Heart left ventricle (tissue), 16 donors: ENCODE results near the gene AFTPH. TPM values are rescaled to one million over a fixed set of nuclear protein-coding genes. Genes with fewer than 3 reads are reported as not detected.
"Not testable (repeated sequence)": the region's sequence is repeated elsewhere in the genome, so short reads cannot be mapped to it uniquely, and the experiment has no call there.

ENCODE experiments used
- ATAC-seq, 4 donors: fragments of 200-7000 bp; cut with Tn5 transposase; one replicate each; pipeline ENCODE4 v1.9.1; 2020 to 2022; ENCODE audit warnings: moderate library complexity in 4 of 4, mild to moderate bottlenecking in 3 of 4, moderate number of reproducible peaks in 1 of 4
- DNase-seq, 5 donors: peaks; one replicate each; pipeline ENCODE4 v3.0.0-alpha.2; 2020
- H3K27ac ChIP-seq, 12 donors: fragments of 200-600 bp; sonication (generic) in 4 of 12; one replicate each; pipeline versions ENCODE4 v1.5.0 to v1.8.0; 2016 to 2022; ENCODE audit warnings: mild to moderate bottlenecking in 2 of 12
- H3K27me3 ChIP-seq, 9 donors: fragments of 200-600 bp; sonication (generic) in 2 of 9; one replicate each; pipeline versions ENCODE4 v1.5.1 to v1.8.0; 2016 to 2022; ENCODE audit warnings: mild to moderate bottlenecking in 3 of 9
- H3K36me3 ChIP-seq, 9 donors: fragments of 200-600 bp; sonication (generic) in 2 of 9; one replicate each; pipeline versions ENCODE4 v1.5.0 to v1.8.0; 2018 to 2022; ENCODE audit warnings: mild to moderate bottlenecking in 2 of 9
- H3K4me1 ChIP-seq, 12 donors: fragments of 200-600 bp; sonication (generic) in 4 of 12; one replicate each; pipeline versions ENCODE4 v1.5.0 to v1.8.0; 2016 to 2022; ENCODE audit warnings: mild to moderate bottlenecking in 3 of 12
- H3K4me3 ChIP-seq, 12 donors: fragments of 200-600 bp; sonication (generic) in 4 of 12; one replicate each; pipeline versions ENCODE4 v1.5.0 to v1.8.0; 2017 to 2022; ENCODE audit warnings: mild to moderate bottlenecking in 9 of 12, moderate library complexity in 4 of 12
- H3K9me3 ChIP-seq, 12 donors: fragments of 200-600 bp; sonication (generic) in 4 of 12; one replicate each; pipeline versions ENCODE4 v1.5.0 to v1.8.0; 2016 to 2022; ENCODE audit warnings: mild to moderate bottlenecking in 1 of 12
- POLR2A ChIP-seq, 2 donors: fragments of 450-650 bp; IDR thresholded peaks; one replicate each; pipeline ENCODE4 v1.6.1; 2017; ENCODE audit warnings: antibody characterized with exemption in 2 of 2, mild to moderate bottlenecking in 2 of 2, moderate library complexity in 2 of 2
- WGBS, 4 donors: extraction: QIAGEN DNeasy Blood & Tissue Kit in 2 of 4; methylation state at CpG; one replicate each; pipeline versions ENCODE4 v1.1.5 to v1.1.7; 2013 to 2018; 5-methylcytosine and 5-hydroxymethylcytosine counted together
- intact Hi-C, 10 donors: fragments of 100-400 bp; cut with DNase I; formaldehyde crosslinking; loops; one replicate each; pipeline versions ENCODE4 v1.11.1 to v1.14.2; 2022
- polyA plus RNA-seq, 2 donors: library from polyadenylated mRNA; stranded (reverse); fragments of 200-250 nt; gene quantifications; one replicate each; pipeline ENCODE4 v1.2.3, GENCODE V29; 2013
- total RNA-seq, 9 donors: library from RNA; depleted of rRNA in 2 of 9; stranded (reverse); fragments of >200 nt in 2 of 9; fragmentation: NEBNext Ultra II Directional in 3 of 9; extraction: Animal tissue kit (Norgen Biotek cat#: 25700) in 3 of 9; gene quantifications; one replicate each; pipeline versions ENCODE4 v1.1.0 to v1.2.4, GENCODE V29; 2016 to 2023
- TF ChIP-seq, protein P1 (sequence below), 12 donors: fragments of 200-600 bp; sonication (generic) in 4 of 12; IDR thresholded peaks; one replicate each; pipeline versions ENCODE4 v1.5.0 to v1.8.0; 2018 to 2022; ENCODE audit warnings: antibody characterized with exemption in 12 of 12, mild to moderate bottlenecking in 5 of 12
- donor health status: ischemic (EF 13 %, LVEDD 7.1; RV severe dilation, severe dysfunction).
- donor health status: healthy with polysubstance abuse.
- donor health status: DM: no; HTN: yes; CAD: no.
- donor health status: DM: no; HTN: no; CAD: no.
- donor health status: ischemic (EF 25% LVEDD 6.9; RV normal size, moderate dysfunction).
- donor health status: ischemic (EF 25% LVEDD 5.7; RV mildly dilated, moderate dysfunction).
- donor health status: healthy.
- donor health status: DM: yes; HTN: yes; CAD: no.
- donor health status: ischemic (EF 35%, LVEDD 5.7; RV mildly dilated, moderate dysfunction).
- donor health status: nonischemic (EF 11% LVEDD 7.7; RV severe dilation, severe dysfunction).
- donor health status: DM: yes; HTN: yes; CAD: no.
- donor health status: PGD.
- donor health status: ischemic (EF 29% LVEDD 5.4; RV normal size, mild dysfunction).
- donor health status: nonischemic (EF 23%, LVEDD 6.1; RV moderate dilation, normal function).

Gene AFTPH
- total and polyA plus RNA-seq, 11 donors: 9.2 to 15.2 (median 10.7) TPM

DNA sequence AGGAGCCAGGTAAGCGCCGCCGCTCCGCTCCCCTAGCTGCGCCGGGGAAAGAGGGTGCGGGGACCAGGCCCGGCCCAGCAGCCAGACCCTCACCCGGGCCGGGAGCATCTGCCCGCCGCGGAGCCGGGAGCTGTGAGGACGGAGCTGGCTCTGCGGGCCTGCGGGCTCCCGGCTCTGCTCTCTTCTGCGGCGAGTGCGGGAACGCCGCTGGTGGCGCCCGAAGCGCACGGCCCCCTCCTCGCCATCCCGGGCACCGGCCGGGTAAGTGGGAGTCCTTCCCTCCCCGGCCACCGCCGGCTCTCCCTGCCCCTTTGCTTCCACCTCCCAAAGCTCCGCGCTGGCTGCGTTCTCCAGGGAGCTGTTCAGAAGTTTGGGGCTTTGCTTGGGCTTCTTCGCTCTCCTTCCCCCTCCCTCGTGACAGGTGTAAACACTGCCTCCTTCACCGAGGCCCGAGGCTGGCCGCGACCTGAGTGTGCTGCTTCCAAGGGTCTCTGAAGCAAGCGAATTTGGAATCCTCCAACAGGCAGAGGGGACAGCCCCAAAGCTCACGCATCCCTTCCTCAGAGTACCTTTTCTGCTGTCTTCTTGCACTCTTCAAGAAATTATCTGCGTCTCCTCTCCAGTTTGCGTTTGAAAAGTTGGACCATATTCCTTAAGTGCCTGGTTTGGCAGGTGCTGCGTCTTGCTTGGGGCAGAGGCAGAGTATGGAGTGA, 632 bp downstream of the AFTPH start:
- TF ChIP-seq, protein P1, sequence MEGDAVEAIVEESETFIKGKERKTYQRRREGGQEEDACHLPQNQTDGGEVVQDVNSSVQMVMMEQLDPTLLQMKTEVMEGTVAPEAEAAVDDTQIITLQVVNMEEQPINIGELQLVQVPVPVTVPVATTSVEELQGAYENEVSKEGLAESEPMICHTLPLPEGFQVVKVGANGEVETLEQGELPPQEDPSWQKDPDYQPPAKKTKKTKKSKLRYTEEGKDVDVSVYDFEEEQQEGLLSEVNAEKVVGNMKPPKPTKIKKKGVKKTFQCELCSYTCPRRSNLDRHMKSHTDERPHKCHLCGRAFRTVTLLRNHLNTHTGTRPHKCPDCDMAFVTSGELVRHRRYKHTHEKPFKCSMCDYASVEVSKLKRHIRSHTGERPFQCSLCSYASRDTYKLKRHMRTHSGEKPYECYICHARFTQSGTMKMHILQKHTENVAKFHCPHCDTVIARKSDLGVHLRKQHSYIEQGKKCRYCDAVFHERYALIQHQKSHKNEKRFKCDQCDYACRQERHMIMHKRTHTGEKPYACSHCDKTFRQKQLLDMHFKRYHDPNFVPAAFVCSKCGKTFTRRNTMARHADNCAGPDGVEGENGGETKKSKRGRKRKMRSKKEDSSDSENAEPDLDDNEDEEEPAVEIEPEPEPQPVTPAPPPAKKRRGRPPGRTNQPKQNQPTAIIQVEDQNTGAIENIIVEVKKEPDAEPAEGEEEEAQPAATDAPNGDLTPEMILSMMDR (IDR thresholded peaks at IDR 0.05): no peak
- no peak for TF ChIP-seq POLR2A (IDR thresholded peaks at IDR 0.05)
- Histone ChIP-seq H3K9me3 (no peaks in the 10 kb centered on the region), H3K36me3 (no peaks in the 10 kb centered on the region), H3K27ac (peak overlapping the region; percentile 85 to 98 (median 94)), H3K27me3 (no peaks in the 10 kb centered on the region), H3K4me1 (peaks cover 0 to 42% (median 28%) of the 10 kb centered on the region in 12 donors), H3K4me3 (peak overlapping the region; percentile 70 to 97 (median 94))
- peak in 2 of 4 donors; percentile 11 to 45 for ATAC-seq
- 0 to 1% (median 1%) methylated on average over 27 to 48 of the region's 48 CpGs for WGBS, 4 donors
- DNase-seq: peak in 2 of 5 donors; percentile 22 to 64
- intact Hi-C loops: loop anchor here (1.0 to 10.0 kb wide), 11 partner anchors 38 to 348 kb away; partner anchors contain the start of gene SERTAD2 (in 1 of the 10)

DNA sequence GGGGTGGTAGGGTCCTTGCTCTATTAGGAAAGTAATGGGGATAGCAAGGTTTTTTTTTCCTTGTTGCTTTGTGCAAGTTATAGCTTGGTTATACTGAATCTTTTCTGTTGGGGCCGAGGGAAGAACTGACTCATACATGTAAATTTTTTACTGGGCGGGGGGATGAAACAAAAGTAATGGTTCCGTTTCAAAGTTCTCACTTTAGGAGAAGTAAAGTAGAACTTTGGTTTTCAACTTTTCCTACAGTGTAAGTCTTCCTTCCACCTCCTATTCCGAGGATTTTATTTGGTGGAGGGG, 1.1 kb downstream of the AFTPH start:
- DNase-seq (no peak), ATAC-seq (no peak)
- H3K36me3 ChIP-seq: no peaks in the 10 kb centered on the region
- intact Hi-C loops: loop anchor here in 3 of 10 donors (2.0 to 10.0 kb wide), 4 partner anchors 120 to 342 kb away; no protein-coding TSS in a partner anchor
- 6 to 9% (median 8%) methylated on average over 4 of the region's 4 CpGs for WGBS, 4 donors
- no peaks in the 10 kb centered on the region for H3K9me3 ChIP-seq
- TF ChIP-seq, protein P1 (IDR thresholded peaks at IDR 0.05): no peak
- TF ChIP-seq POLR2A (IDR thresholded peaks at IDR 0.05): no peak
- peaks cover 0 to 42% (median 28%) of the 10 kb centered on the region in 12 donors for H3K4me1 ChIP-seq
- H3K27ac ChIP-seq: peak overlapping the region in 11 of 12 donors; percentile 88 to 98 (median 95)
- H3K27me3 ChIP-seq: no peaks in the 10 kb centered on the region
- peak overlapping the region; percentile 70 to 97 (median 94) for H3K4me3 ChIP-seq

DNA sequence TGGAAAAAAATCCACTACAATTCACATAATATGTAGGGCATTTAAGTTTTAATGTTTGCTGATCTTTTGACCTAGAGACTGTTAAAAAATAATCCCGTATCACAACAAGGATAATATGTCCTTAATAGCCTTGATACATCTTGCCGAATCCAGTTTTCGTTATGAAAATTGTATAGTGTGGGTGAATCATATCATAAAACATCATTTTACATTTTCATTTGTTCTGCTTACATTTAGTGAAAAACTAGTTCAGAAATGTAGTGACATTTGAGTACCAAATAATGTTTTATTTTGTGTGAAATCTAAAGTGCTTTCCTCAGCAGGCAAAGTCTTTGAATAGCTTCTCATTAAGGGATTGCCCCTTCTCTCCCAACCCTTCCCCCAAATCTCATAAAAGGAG, 1.9 kb downstream of the AFTPH start:
- Histone ChIP-seq H3K4me1 (peaks cover 0 to 48% (median 28%) of the 10 kb centered on the region in 12 donors), H3K4me3 (peak overlapping the region in 7 of 12 donors; percentile 82 to 97 (median 95)), H3K27ac (peak overlapping the region in 2 of 12 donors; percentile 95 to 98), H3K36me3 (no peaks in the 10 kb centered on the region), H3K9me3 (no peaks in the 10 kb centered on the region), H3K27me3 (no peaks in the 10 kb centered on the region)
- intact Hi-C loops: loop anchor here in 2 of 10 donors (10.0 kb wide), 2 partner anchors 119 to 229 kb away; no protein-coding TSS in a partner anchor
- DNase-seq: no peak
- no peak for TF ChIP-seq POLR2A (IDR thresholded peaks at IDR 0.05)
- no peak for ATAC-seq
- 55 to 61% (median 57%) methylated on average over 3 of the region's 3 CpGs for WGBS, 4 donors

DNA sequence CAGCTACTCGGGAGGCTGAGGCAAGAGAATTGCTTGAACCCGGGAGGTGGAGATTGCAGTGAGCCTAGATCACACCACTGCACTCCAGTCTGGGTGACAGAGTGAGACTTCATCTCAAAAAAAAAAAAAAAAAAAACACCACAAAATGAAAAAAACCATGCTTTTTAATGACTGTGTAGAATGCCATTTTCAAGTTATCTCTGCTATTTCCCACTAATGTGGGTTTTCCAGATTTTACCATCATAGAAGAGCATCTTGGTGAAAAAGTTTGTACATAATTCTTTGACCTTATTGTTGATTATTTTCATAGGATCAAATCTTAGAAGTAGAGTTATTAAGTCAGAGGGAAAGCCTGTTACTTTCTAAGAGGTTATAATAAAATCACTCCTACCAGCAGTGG, 6.8 kb downstream of the AFTPH start:
- ATAC-seq, intact Hi-C loops, H3K27ac ChIP-seq, H3K27me3 ChIP-seq, H3K9me3 ChIP-seq, H3K4me3 ChIP-seq, DNase-seq, H3K36me3 ChIP-seq: not testable (repeated sequence)
- peaks cover 0 to 70% (median 22%) of the 10 kb centered on the region in 12 donors for H3K4me1 ChIP-seq
- WGBS, 4 donors: 94 to 100% (median 99%) methylated on average over 2 of the region's 2 CpGs

DNA sequence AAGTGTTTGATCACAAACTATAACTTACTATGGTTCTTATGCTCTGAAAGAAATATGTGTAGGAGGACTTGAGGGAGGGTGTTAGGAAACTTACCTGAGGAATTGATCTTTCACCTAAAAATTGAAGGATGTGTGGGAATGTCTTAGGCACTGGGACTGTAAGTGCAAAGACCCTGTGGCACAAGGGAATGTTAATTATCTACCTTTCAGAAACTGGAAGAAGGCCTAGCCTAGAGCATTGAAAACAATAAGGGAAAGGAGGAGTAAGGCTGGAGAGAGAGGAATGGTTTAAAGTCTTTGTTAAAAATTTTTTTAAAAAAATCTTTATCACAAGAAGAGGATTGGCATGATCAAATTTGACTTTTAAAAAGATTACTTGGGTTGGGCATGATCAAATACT, 7.9 kb downstream of the AFTPH start:
- Histone ChIP-seq H3K4me3 (no peak overlapping the region), H3K4me1 (peaks cover 0 to 61% (median 16%) of the 10 kb centered on the region in 12 donors)

More for the DNA sequence above, 7.9 kb downstream of the AFTPH start:
- H3K36me3 ChIP-seq: no peaks in the 10 kb centered on the region
- H3K27ac ChIP-seq: no peak overlapping the region
- TF ChIP-seq POLR2A (IDR thresholded peaks at IDR 0.05): no peak
- TF ChIP-seq, protein P1 (IDR thresholded peaks at IDR 0.05): no peak
- no peak for DNase-seq
- intact Hi-C loops: no loop called here
- no peak for ATAC-seq
- H3K9me3 ChIP-seq: no peaks in the 10 kb centered on the region
- H3K27me3 ChIP-seq: no peaks in the 10 kb centered on the region
